Progenitor cell of endocrine pancreas (in vitro differentiated cells): ENCODE results near the gene PNMA6E. TPM values are rescaled to one million over a fixed set of nuclear protein-coding genes. Genes with fewer than 3 reads are reported as not detected.

ENCODE experiments used
- DNase-seq: peaks from one replicate; pipeline ENCODE4 v3.0.0; 2021; ENCODE audit warnings: low spot score; ENCODE audit not compliant: unreplicated experiment
- H3K27ac Mint-ChIP-seq: 2 replicates; pipeline ENCODE4 v1.8.0; 2021; ENCODE audit warnings: mild to moderate bottlenecking, moderate library complexity, mixed read lengths
- H3K27me3 Mint-ChIP-seq: 2 replicates; pipeline ENCODE4 v1.8.0; 2021; ENCODE audit warnings: mixed read lengths
- H3K36me3 Mint-ChIP-seq: 2 replicates; pipeline ENCODE4 v1.8.0; 2022; ENCODE audit warnings: mixed read lengths; ENCODE audit not compliant: insufficient read depth
- H3K4me1 Mint-ChIP-seq: 2 replicates; pipeline ENCODE4 v1.8.0; 2021; ENCODE audit warnings: low read depth, mixed read lengths
- H3K4me3 Mint-ChIP-seq: 2 replicates; pipeline ENCODE4 v1.8.0; 2021; ENCODE audit warnings: low read depth, mild to moderate bottlenecking, moderate library complexity, mixed read lengths
- H3K9me3 Mint-ChIP-seq: 2 replicates; pipeline ENCODE4 v1.8.0; 2021; ENCODE audit warnings: low read depth, mixed read lengths
- total RNA-seq: library from RNA; stranded (reverse); gene quantifications from 2 replicates; pipeline ENCODE4 v1.2.1, GENCODE V29; 2021
- TF ChIP-seq, protein P1 (sequence below): fragments of 200-600 bp; sonication (generic); IDR thresholded peaks from one replicate; pipeline ENCODE4 v1.5.0; 2021; ENCODE audit warnings: antibody characterized with exemption, mild to moderate bottlenecking; ENCODE audit not compliant: unreplicated experiment

Gene PNMA6E
- total RNA-seq, 1 donor from 2014 or later: not detected

GRCh38 chrX:153434801-153435200 lies 33.7 kb upstream of the PNMA6E start:
- no peak overlapping the region for H3K4me3 Mint-ChIP-seq
- H3K36me3 Mint-ChIP-seq: no peaks in the 10 kb centered on the region
- peaks cover 12% of the 10 kb centered on the region for H3K9me3 Mint-ChIP-seq
- DNase-seq: no peak
- H3K27me3 Mint-ChIP-seq: peaks cover 6% of the 10 kb centered on the region
- TF ChIP-seq, protein P1, sequence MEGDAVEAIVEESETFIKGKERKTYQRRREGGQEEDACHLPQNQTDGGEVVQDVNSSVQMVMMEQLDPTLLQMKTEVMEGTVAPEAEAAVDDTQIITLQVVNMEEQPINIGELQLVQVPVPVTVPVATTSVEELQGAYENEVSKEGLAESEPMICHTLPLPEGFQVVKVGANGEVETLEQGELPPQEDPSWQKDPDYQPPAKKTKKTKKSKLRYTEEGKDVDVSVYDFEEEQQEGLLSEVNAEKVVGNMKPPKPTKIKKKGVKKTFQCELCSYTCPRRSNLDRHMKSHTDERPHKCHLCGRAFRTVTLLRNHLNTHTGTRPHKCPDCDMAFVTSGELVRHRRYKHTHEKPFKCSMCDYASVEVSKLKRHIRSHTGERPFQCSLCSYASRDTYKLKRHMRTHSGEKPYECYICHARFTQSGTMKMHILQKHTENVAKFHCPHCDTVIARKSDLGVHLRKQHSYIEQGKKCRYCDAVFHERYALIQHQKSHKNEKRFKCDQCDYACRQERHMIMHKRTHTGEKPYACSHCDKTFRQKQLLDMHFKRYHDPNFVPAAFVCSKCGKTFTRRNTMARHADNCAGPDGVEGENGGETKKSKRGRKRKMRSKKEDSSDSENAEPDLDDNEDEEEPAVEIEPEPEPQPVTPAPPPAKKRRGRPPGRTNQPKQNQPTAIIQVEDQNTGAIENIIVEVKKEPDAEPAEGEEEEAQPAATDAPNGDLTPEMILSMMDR: no peak
- no peak overlapping the region for H3K27ac Mint-ChIP-seq
- H3K4me1 Mint-ChIP-seq: no peaks in the 10 kb centered on the region

GRCh38 chrX:153433781-153434285 lies 32.7 kb upstream of the PNMA6E start:
- Mint-ChIP-seq H3K27ac (no peak overlapping the region), H3K36me3 (no peaks in the 10 kb centered on the region), H3K4me1 (no peaks in the 10 kb centered on the region), H3K4me3 (no peak overlapping the region), H3K27me3 (peaks cover 6% of the 10 kb centered on the region), H3K9me3 (peaks cover 11% of the 10 kb centered on the region)
- DNase-seq: no peak
- TF ChIP-seq, protein P1: no peak

DNA sequence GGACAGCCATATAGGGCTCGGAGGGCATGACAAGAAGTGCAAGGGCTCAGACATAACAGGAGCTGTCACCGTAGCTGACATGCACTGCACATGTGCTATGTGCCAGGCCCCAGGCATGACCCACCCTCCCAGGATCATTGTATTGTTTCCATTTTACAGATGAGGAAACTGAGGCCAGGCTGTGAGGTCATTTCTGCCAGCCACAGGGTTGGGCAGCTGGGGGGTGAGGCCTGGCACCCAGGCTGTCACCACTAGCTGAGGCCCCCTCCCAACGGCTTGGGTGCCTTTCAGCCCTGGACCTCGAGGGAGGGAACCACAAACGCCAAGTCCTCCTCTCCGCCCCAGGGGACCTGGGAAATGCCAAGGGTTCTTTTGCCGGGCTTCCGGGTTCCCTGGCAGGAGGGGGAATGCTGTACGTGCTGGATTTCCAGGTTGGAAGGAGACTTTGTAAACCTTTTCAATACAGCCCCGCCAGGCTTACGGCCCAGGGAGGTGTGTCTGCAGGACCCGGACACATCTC lies 32.1 kb upstream of the PNMA6E start:
- DNase-seq: no peak
- Mint-ChIP-seq H3K4me3 (no peak overlapping the region), H3K4me1 (no peaks in the 10 kb centered on the region), H3K27ac (no peak overlapping the region), H3K36me3 (no peaks in the 10 kb centered on the region), H3K27me3 (peaks cover under 1% of the 10 kb centered on the region), H3K9me3 (peaks cover 10% of the 10 kb centered on the region)
- TF ChIP-seq, protein P1: no peak

DNA sequence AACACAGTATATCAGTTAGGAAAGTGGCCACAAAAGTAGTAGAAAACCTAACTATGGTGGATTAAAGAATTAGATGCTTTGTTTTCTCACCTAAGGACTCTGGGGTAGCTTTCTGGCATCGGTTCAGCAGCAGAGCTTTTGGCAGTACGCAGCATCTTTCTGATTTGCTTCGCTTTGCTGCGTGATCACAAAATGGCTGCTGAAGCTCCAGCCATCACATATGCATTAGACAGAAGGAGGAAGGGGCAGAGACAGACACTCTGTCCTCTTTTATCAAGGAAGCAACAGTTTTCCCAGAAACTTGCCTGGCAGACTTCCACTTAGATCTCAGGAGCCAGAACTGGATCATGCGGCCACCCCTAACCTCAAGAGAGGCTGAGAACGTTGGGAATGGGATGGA lies 29.6 kb upstream of the PNMA6E start:
- H3K36me3 Mint-ChIP-seq: no peaks in the 10 kb centered on the region
- DNase-seq: no peak
- H3K9me3 Mint-ChIP-seq: peaks cover 16% of the 10 kb centered on the region
- H3K4me3 Mint-ChIP-seq: no peak overlapping the region
- TF ChIP-seq, protein P1: no peak
- no peaks in the 10 kb centered on the region for H3K4me1 Mint-ChIP-seq
- H3K27me3 Mint-ChIP-seq: no peaks in the 10 kb centered on the region
- H3K27ac Mint-ChIP-seq: no peak overlapping the region

DNA sequence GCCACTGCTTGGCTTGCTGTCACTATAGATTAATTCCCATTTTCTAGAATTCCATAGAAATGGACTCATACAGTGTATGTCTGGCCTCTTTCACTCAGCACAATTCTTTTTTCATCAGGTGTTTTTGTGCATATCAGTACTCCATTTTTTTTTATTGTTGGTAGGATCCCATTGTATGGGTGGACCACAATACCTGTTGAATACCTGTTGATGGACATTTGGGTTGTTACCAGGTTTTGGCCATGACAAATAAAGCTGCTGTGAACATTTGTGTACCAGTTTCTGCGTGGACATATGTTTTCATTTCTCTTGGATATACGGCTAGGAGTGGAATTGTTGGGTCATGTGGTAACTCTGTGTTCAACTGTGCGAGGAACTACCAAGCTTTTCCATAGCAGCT lies 25.1 kb upstream of the PNMA6E start:
- no peak overlapping the region for H3K4me3 Mint-ChIP-seq
- H3K36me3 Mint-ChIP-seq: no peaks in the 10 kb centered on the region
- TF ChIP-seq, protein P1: no peak
- H3K9me3 Mint-ChIP-seq: peaks cover 19% of the 10 kb centered on the region
- no peaks in the 10 kb centered on the region for H3K4me1 Mint-ChIP-seq
- H3K27me3 Mint-ChIP-seq: no peaks in the 10 kb centered on the region
- DNase-seq: no peak
- H3K27ac Mint-ChIP-seq: no peak overlapping the region
